ENCODE results near the gene GJD3.

- no peak; the same call in 1 of the 2 replicates for TF ChIP-seq CTCF (conservative IDR thresholded peaks at IDR 0.05; ENCODE audit: low read length)
- no peak for TF ChIP-seq EZH2phosphoT487 (IDR thresholded peaks at IDR 0.05; ENCODE audit: borderline replicate concordance)
Measured at GRCh38 chr17:40318830-40319391, 45.6 kb downstream of the GJD3 start.
